A549 (cell line): Measurements from ENCODE around the gene ZBTB2. TPM values are rescaled to one million over a fixed set of nuclear protein-coding genes. Genes with fewer than 3 reads are reported as not detected.
A peak's percentile ranks its signal among the peaks of the same experiment; 100 is the strongest.

Experiments
- ATAC-seq, 2 experiments: fragments of 200-7000 bp in 1 of 2; fragments of >200 bp in 1 of 2; cut with Nextera tagmentation in 1 of 2; cut with Tn5 transposase in 1 of 2; 3 replicates each; pipeline versions ENCODE4 v1.8.0 to v1.9.1; 2018 to 2020; ENCODE audit warnings: mild to moderate bottlenecking in 1 of 2, moderate library complexity in 1 of 2
- CTCF ChIA-PET: fragments of 300-600 bp; sonication (Branson Sonifier 250); formaldehyde crosslinking; extraction: SDS; loops from one replicate; lab custom pipeline; 2021; ENCODE audit warnings: antibody characterized with exemption, inconsistent platforms; lab: Yijun Ruan, JAX
- POLR2A ChIA-PET: fragments of 350-600 bp; formaldehyde crosslinking; extraction: SDS; loops from one replicate; lab custom pipeline; 2021; ENCODE audit warnings: antibody characterized with exemption, inconsistent platforms; lab: Yijun Ruan, JAX
- DNase-seq, 2 experiments: peaks; one replicate each; pipeline versions ENCODE4 v3.0.0 to v3.0.0-alpha.2; 2011 to 2016; ENCODE audit warnings: low read depth in 1 of 2, low spot score in 1 of 2
- FAIRE-seq: peaks from 2 replicates; lab custom pipeline; 2011; peaks lifted over from hg19 to GRCh38; lab: Jason Lieb, UNC
- H3K27ac ChIP-seq, 2 experiments: fragments of >200 bp; sonication (Bioruptor Twin); formaldehyde crosslinking; 3 replicates each; pipeline ENCODE4 v1.5.1; 2016 to 2017
- H3K4me1 ChIP-seq: fragments of >200 bp; sonication (Bioruptor Twin); formaldehyde crosslinking; 3 replicates; pipeline ENCODE4 v1.6.1; 2016
- H3K4me2 ChIP-seq: fragments of >200 bp; sonication (Bioruptor Twin); formaldehyde crosslinking; 3 replicates; pipeline ENCODE4 v1.6.1; 2016
- H3K4me3 ChIP-seq: fragments of >200 bp; sonication (Bioruptor Twin); formaldehyde crosslinking; 3 replicates; pipeline ENCODE4 v1.5.1; 2016
- H3K9me3 ChIP-seq: fragments of >200 bp; sonication (Bioruptor Twin); formaldehyde crosslinking; 3 replicates; pipeline ENCODE4 v1.6.1; 2016
- EP300 ChIP-seq, 2 experiments: fragments of >200 bp; sonication (Bioruptor Twin); formaldehyde crosslinking; IDR thresholded peaks; 2 replicates in 1 of 2; 3 replicates in 1 of 2; pipeline ENCODE4 v1.6.1; 2016 to 2017
- FOSL2 ChIP-seq, 2 experiments: fragments of 450-650 bp in 1 of 2; fragments of >200 bp in 1 of 2; sonication (Bioruptor Twin) in 1 of 2; formaldehyde crosslinking; IDR thresholded peaks; 2 replicates each; pipeline versions ENCODE4 v1.5.0 to v1.6.1; 2016 to 2020; ENCODE audit warnings: mild to moderate bottlenecking in 1 of 2, moderate library complexity in 1 of 2
- FOXS1 ChIP-seq: fragments of 250-450 bp; sonication (Bioruptor Pico); IDR thresholded peaks from 2 replicates; pipeline ENCODE4 v1.5.0; 2020; ENCODE audit warnings: mild to moderate bottlenecking, moderate library complexity
- HDAC2 ChIP-seq: fragments of 200-600 bp; sonication (generic); IDR thresholded peaks from 2 replicates; pipeline ENCODE4 v1.6.1; 2016
- JUN ChIP-seq, 2 experiments: fragments of >200 bp; sonication (Bioruptor Twin); formaldehyde crosslinking; IDR thresholded peaks; 2 replicates in 1 of 2; 3 replicates in 1 of 2; pipeline ENCODE4 v1.6.1; 2016 to 2017
- MYC ChIP-seq: IDR thresholded peaks from 2 replicates; pipeline ENCODE4 v1.6.1; 2012; ENCODE audit warnings: mild to moderate bottlenecking, inconsistent platforms, low read length, improper control_type of control experiment, borderline replicate concordance
- POLR2A ChIP-seq: IDR thresholded peaks from 2 replicates; pipeline ENCODE4 v1.6.1; 2012; ENCODE audit warnings: mild to moderate bottlenecking, low read length
- POLR2AphosphoS2 ChIP-seq: conservative IDR thresholded peaks from 2 replicates; pipeline ENCODE4 v1.6.1; 2012; ENCODE audit warnings: low read length, improper control_type of control experiment, inconsistent platforms
- RAD21 ChIP-seq, 2 experiments: fragments of >200 bp in 1 of 2; sonication (Bioruptor Twin) in 1 of 2; formaldehyde crosslinking in 1 of 2; IDR thresholded peaks in 1 of 2; conservative IDR thresholded peaks in 1 of 2; 2 replicates in 1 of 2; 3 replicates in 1 of 2; pipeline ENCODE4 v1.6.1; 2012 to 2018; ENCODE audit warnings: inconsistent platforms in 1 of 2
- SREBF2 ChIP-seq: fragments of 450-650 bp; IDR thresholded peaks from 2 replicates; pipeline ENCODE4 v1.6.1; 2014; ENCODE audit warnings: mild to moderate bottlenecking, moderate library complexity
- TP53 ChIP-seq: fragments of 250-450 bp; sonication (Bioruptor Pico); IDR thresholded peaks from 2 replicates; pipeline ENCODE4 v1.5.0; 2021; ENCODE audit warnings: mild to moderate bottlenecking, moderate library complexity
- ZFP36 ChIP-seq: fragments of 450-650 bp; IDR thresholded peaks from 2 replicates; pipeline ENCODE4 v1.6.1; 2014; ENCODE audit warnings: borderline replicate concordance; ENCODE audit not compliant: partially characterized antibody
- WGBS: methylation state at CpG from one replicate; pipeline ENCODE4 v1.1.6; 2017; ENCODE audit errors: missing lambda C conversion rate; 5-methylcytosine and 5-hydroxymethylcytosine counted together
- polyA minus RNA-seq: library from RNA; depleted of rRNA, polyadenylated mRNA; stranded (reverse); fragments of >200 nt; gene quantifications from 2 replicates; pipeline ENCODE4 v1.2.3, GENCODE V29; 2011; rRNA and poly(A)+ RNA removed
- polyA plus RNA-seq, 4 experiments: library from polyadenylated mRNA; depleted of rRNA in 3 of 4; stranded (reverse); fragments of >200 nt; fragmentation: RNase III in 1 of 4; extraction: RNeasy Plus Mini Kit Qiagen cat#74134 plus additional on column Dnase treatment in 1 of 4; gene quantifications; 2 replicates in 3 of 4; 3 replicates in 1 of 4; pipeline ENCODE4 v1.2.3, GENCODE V29; 2011 to 2017
- TF ChIP-seq, protein P1 (sequence below): IDR thresholded peaks from 2 replicates; pipeline ENCODE4 v1.6.1; 2012
- TF ChIP-seq, protein P2 (sequence below): IDR thresholded peaks from 2 replicates; pipeline ENCODE4 v1.6.1; 2012; ENCODE audit warnings: low read depth, borderline replicate concordance
- TF ChIP-seq, protein P3 (sequence below): fragments of >200 bp; sonication (Bioruptor Twin); formaldehyde crosslinking; IDR thresholded peaks from 3 replicates; pipeline ENCODE4 v1.5.1; 2016

ZBTB2 gene, protein sequence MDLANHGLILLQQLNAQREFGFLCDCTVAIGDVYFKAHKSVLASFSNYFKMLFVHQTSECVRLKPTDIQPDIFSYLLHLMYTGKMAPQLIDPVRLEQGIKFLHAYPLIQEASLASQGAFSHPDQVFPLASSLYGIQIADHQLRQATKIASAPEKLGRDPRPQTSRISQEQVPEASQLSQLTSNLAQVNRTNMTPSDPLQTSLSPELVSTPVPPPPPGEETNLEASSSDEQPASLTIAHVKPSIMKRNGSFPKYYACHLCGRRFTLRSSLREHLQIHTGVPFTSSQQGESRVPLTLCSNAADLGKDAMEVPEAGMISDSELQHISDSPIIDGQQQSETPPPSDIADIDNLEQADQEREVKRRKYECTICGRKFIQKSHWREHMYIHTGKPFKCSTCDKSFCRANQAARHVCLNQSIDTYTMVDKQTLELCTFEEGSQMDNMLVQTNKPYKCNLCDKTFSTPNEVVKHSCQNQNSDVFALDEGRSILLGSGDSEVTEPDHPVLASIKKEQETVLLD
- polyA plus RNA-seq (2011; rRNA removed) (15.3 and 17.3 TPM in 2 replicates), polyA plus RNA-seq (2017; fragmentation: RNase III; extraction: RNeasy Plus Mini Kit Qiagen cat#74134 plus additional on column Dnase treatment) (10.8 to 12.0 TPM (median 11.4 TPM) in 3 replicates), polyA minus RNA-seq (21.6 and 23.6 TPM in 2 replicates)
- 12.5 and 15.3 TPM in 2 replicates for polyA plus RNA-seq (2012; cell fraction: cytosol; rRNA removed)
- 6.9 and 7.4 TPM in 2 replicates for polyA plus RNA-seq (2012; cell fraction: nucleus; rRNA removed)

DNA sequence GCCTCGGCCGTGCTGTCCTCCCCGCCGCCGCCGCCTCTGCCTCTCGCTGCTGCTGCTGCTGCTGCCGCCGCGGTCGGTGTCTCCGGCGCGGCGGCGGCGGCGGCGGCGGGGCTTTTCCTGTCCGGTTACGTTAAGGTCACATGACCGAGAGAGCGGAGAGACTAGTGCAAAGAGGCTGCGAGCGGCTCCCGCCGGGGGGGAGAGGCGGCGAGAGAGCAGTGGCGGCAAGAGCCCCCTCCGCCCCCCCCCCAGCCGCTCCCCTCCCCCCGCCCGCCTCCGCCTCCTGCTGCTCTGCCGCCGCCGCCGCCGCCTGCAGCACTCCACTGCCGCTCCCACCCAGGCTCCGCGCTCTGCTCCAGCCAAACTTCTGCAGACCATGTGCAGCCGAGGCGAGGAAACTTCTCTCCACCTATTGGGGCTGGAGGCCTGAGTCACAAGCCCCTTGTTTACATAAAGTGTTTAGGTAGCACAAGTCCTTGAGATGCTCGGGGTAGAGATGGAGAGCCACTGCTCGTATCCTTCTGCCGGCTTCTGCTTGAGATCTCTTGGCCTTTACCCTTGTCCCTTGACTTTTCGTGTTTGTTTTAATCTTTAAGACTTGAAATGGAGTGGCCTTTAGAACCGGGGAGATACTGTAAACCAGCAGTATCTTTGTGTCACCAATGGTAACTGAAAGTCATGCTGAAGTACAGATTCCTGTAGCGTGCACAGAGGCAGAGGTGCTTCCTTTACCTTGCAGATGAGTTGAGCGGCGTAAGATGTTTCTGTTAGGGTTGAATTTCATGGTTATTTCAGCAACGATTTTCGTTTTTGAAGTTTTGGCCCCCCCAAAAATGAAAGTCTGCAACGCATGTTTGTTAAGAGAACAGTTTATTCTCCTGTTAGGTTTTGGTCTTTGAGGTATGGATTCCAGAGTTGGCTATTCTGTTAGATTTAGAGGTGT is at the start of gene ZBTB2:
TSS of gene ZBTB2 (minus strand) at position 89 of the 943 bp plus-strand sequence. CDS start 17,922 bp downstream, outside the sequence.
- FAIRE-seq = no peak
- Histone ChIP-seq H3K27ac (peak within 1 kb of the TSS; percentile 100), H3K4me1 (peaks cover 33% of the 10 kb centered on the region), H3K4me3 (peak within 1 kb of the TSS; percentile 93), H3K9me3 (no peaks in the 10 kb centered on the region)
- ChIA-PET CTCF (no interaction called here), POLR2A (no interaction called here)
- peak; percentile 49 to 56 for ATAC-seq
- no peak for TF ChIP-seq ZFP36
- TF ChIP-seq, protein P1, sequence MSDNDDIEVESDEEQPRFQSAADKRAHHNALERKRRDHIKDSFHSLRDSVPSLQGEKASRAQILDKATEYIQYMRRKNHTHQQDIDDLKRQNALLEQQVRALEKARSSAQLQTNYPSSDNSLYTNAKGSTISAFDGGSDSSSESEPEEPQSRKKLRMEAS = peak; percentile 62
- no peak for TF ChIP-seq FOSL2 (IDR thresholded peaks at IDR 0.05)
- TF ChIP-seq FOSL2 (CRISPR knock-in tag; IDR thresholded peaks at IDR 0.05) = peak; percentile 15; the same call in 1 of the 2 replicates
- no peak for TF ChIP-seq TP53 (CRISPR knock-in tag)
- TF ChIP-seq FOXS1 (CRISPR knock-in tag) = no peak
- TF ChIP-seq JUN (IDR thresholded peaks at IDR 0.05) = peak in 1 of 2 experiments; percentile 41; a peak in 1 of 5 replicates
- 0 out of 2 replicates have a peak, but pooled peaks have one; percentile 18 for TF ChIP-seq POLR2A
- TF ChIP-seq MYC = no peak
- TF ChIP-seq SREBF2 = no peak
- TF ChIP-seq, all 56 proteins: peak for 4
- peak; percentile 55 to 79 for DNase-seq
- H3K4me2 ChIP-seq = peak within 1 kb of the TSS; percentile 98
- WGBS = 0% methylated on average over 11 of the region's 57 CpGs

DNA sequence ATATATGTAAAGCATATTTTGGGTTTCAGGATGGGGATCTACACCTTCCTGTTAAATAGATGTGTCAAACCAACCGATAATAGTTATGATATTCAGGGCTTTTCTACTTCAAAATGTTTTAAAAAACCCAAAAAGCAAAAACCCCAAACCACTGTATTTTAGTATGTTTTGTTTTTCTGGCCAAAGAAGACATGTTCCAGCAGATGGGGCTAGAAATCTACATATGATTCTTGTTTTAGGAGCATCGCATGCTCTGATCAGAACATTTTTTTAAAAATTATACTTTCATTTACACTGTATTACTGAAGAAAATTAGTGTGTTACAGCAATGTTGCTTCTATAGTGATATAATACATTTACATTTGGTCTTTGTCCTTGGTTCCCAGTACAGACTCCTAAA is 49.6 kb upstream of the ZBTB2 start:
- Histone ChIP-seq H3K4me1 (peaks cover 30% of the 10 kb centered on the region), H3K9me3 (no peaks in the 10 kb centered on the region), H3K27ac (no peak overlapping the region), H3K4me3 (no peak overlapping the region), H3K4me2 (no peak overlapping the region)
- TF ChIP-seq, protein P2, sequence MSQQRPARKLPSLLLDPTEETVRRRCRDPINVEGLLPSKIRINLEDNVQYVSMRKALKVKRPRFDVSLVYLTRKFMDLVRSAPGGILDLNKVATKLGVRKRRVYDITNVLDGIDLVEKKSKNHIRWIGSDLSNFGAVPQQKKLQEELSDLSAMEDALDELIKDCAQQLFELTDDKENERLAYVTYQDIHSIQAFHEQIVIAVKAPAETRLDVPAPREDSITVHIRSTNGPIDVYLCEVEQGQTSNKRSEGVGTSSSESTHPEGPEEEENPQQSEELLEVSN = no peak
- TF ChIP-seq EP300 (IDR thresholded peaks at IDR 0.05) (no peak), HDAC2 (no peak), POLR2AphosphoS2 (no peak), RAD21 (conservative IDR thresholded peaks at IDR 0.05 in 1 of 2, IDR thresholded peaks at IDR 0.05 in 1 of 2) (peak; percentile 34 to 47; a peak in 4 of 5 replicates), FOSL2 (IDR thresholded peaks at IDR 0.05) (no peak), FOSL2 (CRISPR knock-in tag; IDR thresholded peaks at IDR 0.05) (no peak)
- TF ChIP-seq, protein P3, sequence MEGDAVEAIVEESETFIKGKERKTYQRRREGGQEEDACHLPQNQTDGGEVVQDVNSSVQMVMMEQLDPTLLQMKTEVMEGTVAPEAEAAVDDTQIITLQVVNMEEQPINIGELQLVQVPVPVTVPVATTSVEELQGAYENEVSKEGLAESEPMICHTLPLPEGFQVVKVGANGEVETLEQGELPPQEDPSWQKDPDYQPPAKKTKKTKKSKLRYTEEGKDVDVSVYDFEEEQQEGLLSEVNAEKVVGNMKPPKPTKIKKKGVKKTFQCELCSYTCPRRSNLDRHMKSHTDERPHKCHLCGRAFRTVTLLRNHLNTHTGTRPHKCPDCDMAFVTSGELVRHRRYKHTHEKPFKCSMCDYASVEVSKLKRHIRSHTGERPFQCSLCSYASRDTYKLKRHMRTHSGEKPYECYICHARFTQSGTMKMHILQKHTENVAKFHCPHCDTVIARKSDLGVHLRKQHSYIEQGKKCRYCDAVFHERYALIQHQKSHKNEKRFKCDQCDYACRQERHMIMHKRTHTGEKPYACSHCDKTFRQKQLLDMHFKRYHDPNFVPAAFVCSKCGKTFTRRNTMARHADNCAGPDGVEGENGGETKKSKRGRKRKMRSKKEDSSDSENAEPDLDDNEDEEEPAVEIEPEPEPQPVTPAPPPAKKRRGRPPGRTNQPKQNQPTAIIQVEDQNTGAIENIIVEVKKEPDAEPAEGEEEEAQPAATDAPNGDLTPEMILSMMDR = peak; percentile 27; the same call in 2 of the 3 replicates
- no peak for DNase-seq
- FAIRE-seq = no peak
- ATAC-seq = no peak
- ChIA-PET POLR2A (no interaction called here), CTCF (interaction anchor here (0.8 to 1.3 kb wide), 5 partner anchors 31 to 684 kb away, joined by 3 read pairs; no protein-coding TSS in a partner anchor)
- WGBS = 85% methylated on average over 2 of the region's 2 CpGs
